Epithelial cell of prostate (primary cell): ENCODE measurements around the gene ELMO1.
A peak's percentile ranks its signal among the peaks of the same experiment; 100 is the strongest.

ENCODE experiments used
- DNase-seq: peaks from one replicate; pipeline ENCODE4 v3.0.0-alpha.2; 2011; ENCODE audit warnings: low read depth, low spot score
- H3K27ac ChIP-seq: fragments of 450-650 bp; 2 replicates; pipeline ENCODE4 v1.5.1; 2017; ENCODE audit warnings: mild to moderate bottlenecking

ELMO1 gene

GRCh38 chr7:36923185-36923584 lies 525.5 kb downstream of the ELMO1 start:
- no peak for DNase-seq
- no peak overlapping the region for H3K27ac ChIP-seq

GRCh38 chr7:36920433-36920832 lies 528.2 kb downstream of the ELMO1 start:
- no peak for DNase-seq
- H3K27ac ChIP-seq, result no peak overlapping the region

GRCh38 chr7:36919738-36920137 lies 528.9 kb downstream of the ELMO1 start:
- DNase-seq, result no peak
- no peak overlapping the region for H3K27ac ChIP-seq

- DNase-seq, result no peak
- no peak overlapping the region for H3K27ac ChIP-seq
These were observed 530.1 kb downstream of the ELMO1 start for GRCh38 chr7:36918591-36918990.

GRCh38 chr7:36916619-36917018 lies 532.0 kb downstream of the ELMO1 start:
- H3K27ac ChIP-seq, result no peak overlapping the region
- no peak for DNase-seq

- no peak for DNase-seq
- H3K27ac ChIP-seq, result no peak overlapping the region
These were observed 532.5 kb downstream of the ELMO1 start for GRCh38 chr7:36916116-36916515.

GRCh38 chr7:36911788-36912187 lies 536.9 kb downstream of the ELMO1 start:
- DNase-seq, result no peak
- H3K27ac ChIP-seq, result no peak overlapping the region

GRCh38 chr7:36910859-36911258 lies 537.8 kb downstream of the ELMO1 start:
- no peak overlapping the region for H3K27ac ChIP-seq
- no peak for DNase-seq

GRCh38 chr7:36910401-36910800 lies 538.3 kb downstream of the ELMO1 start:
- no peak overlapping the region for H3K27ac ChIP-seq
- no peak for DNase-seq

GRCh38 chr7:36906956-36907635 lies 541.6 kb downstream of the ELMO1 start:
- no peak overlapping the region for H3K27ac ChIP-seq
- no peak for DNase-seq

GRCh38 chr7:36906448-36906847 lies 542.2 kb downstream of the ELMO1 start:
- H3K27ac ChIP-seq, result no peak overlapping the region
- DNase-seq, result no peak

GRCh38 chr7:36905841-36906240 lies 542.8 kb downstream of the ELMO1 start:
- no peak for DNase-seq
- H3K27ac ChIP-seq, result no peak overlapping the region

GRCh38 chr7:36904802-36905201 lies 543.9 kb downstream of the ELMO1 start:
- no peak overlapping the region for H3K27ac ChIP-seq
- DNase-seq, result no peak

GRCh38 chr7:36904101-36904500 lies 544.6 kb downstream of the ELMO1 start:
- no peak for DNase-seq
- no peak overlapping the region for H3K27ac ChIP-seq

GRCh38 chr7:36900988-36901710 lies 547.5 kb downstream of the ELMO1 start:
- DNase-seq, result no peak
- no peak overlapping the region for H3K27ac ChIP-seq

- H3K27ac ChIP-seq, result no peak overlapping the region
These were observed 550.5 kb downstream of the ELMO1 start for GRCh38 chr7:36898186-36898585.

GRCh38 chr7:36896956-36897590 lies 551.6 kb downstream of the ELMO1 start:
- no peak for DNase-seq
- no peak overlapping the region for H3K27ac ChIP-seq

More at GRCh38 chr7:36898186-36898585, 550.5 kb downstream of the ELMO1 start:
- DNase-seq, result no peak

- DNase-seq, result no peak
- H3K27ac ChIP-seq, result no peak overlapping the region
These were observed 552.2 kb downstream of the ELMO1 start for GRCh38 chr7:36896418-36896817.

GRCh38 chr7:36895192-36895591 lies 553.5 kb downstream of the ELMO1 start:
- H3K27ac ChIP-seq, result no peak overlapping the region

GRCh38 chr7:36894190-36894589 lies 554.5 kb downstream of the ELMO1 start:
- no peak overlapping the region for H3K27ac ChIP-seq
- DNase-seq, result no peak

More at GRCh38 chr7:36895192-36895591, 553.5 kb downstream of the ELMO1 start:
- peak; percentile 5 for DNase-seq

GRCh38 chr7:36889182-36889581 lies 559.5 kb downstream of the ELMO1 start:
- no peak for DNase-seq
- H3K27ac ChIP-seq, result no peak overlapping the region
